Hematopoietic multipotent progenitor cell (in vitro differentiated cells): ENCODE measurements around the gene COL27A1. TPM values are rescaled to one million over a fixed set of nuclear protein-coding genes. Genes with fewer than 3 reads are reported as not detected.

Experiments
- DNase-seq, 3 donors: peaks; one replicate each; pipeline ENCODE4 v3.0.0-alpha.2; 2011 to 2015; ENCODE audit warnings: low read depth in 2 of 3, low spot score in 2 of 3
- total RNA-seq: library from RNA; depleted of rRNA; stranded (reverse); fragments of >200 nt; gene quantifications from one replicate; pipeline ENCODE4 v1.2.3, GENCODE V29; 2012

COL27A1 gene
- total RNA-seq, 1 donor = 0.27 TPM

- no peak for DNase-seq
Observed at GRCh38 chr9:114166103-114166470, 10.8 kb downstream of the COL27A1 start.

DNA sequence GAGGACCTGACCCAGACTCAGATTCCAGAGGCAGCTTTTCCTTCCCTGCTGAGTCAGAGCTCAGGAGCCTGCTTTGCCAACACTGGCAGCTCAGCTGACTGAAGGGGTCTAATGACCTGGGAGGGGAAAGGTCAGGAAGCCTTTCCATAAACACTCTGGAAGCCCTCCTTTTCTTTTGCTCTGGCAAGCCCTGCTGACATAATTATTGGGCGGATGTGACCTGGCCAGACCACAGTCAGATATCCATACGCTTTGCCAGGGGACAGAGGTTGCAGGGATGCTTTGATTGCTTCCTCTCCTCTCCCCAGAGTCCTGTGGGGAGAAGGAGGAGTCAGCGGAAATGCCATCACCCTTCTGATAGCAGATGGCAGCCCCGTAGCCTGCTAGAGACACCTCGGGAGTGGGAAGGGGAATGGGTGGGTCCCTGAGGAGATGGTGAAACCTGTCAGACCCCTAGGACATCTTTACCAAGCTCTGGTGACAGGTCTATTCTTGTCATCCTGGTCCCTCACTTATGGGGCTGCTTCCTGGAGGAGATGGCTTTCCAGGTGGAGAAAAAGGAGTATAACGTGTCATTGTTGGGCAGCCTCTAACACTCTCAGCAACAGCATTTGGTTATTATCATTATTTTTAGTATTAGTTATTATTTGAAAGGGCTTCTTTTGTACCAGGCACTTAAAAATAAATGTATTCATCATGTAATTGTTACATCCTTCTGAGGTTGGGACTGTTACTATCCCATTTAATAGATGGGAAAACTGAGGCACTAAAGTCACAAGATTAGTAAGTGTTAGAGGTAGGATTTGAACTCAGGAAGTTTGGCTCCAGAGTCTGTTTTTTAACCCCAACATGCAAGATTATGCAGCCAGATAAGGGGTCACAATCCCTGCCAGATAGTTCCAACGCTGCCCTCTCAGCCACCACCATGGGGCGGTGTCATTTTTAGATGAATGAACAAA, 11.6 kb downstream of the COL27A1 start:
- DNase-seq = no peak

DNA sequence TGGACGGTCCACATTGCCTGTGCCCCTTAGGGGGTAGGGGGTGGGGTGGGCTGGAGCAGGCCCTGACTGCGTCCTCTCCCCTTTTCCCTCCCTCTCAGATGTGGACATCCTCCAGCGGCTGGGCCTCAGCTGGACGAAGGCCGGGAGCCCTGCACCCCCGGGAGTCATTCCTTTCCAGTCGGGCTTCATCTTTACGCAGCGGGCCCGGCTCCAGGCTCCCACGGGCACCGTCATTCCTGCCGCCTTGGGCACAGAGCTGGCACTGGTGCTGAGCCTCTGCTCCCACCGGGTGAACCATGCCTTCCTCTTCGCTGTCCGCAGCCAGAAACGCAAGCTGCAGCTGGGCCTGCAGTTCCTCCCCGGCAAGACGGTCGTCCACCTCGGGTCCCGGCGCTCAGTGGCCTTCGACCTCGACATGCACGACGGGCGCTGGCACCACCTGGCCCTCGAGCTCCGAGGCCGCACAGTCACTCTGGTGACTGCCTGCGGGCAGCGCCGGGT, 12.3 kb downstream of the COL27A1 start:
- no peak for DNase-seq

GRCh38 chr9:114168281-114169028, 13.1 kb downstream of the COL27A1 start:
- DNase-seq = no peak

DNA sequence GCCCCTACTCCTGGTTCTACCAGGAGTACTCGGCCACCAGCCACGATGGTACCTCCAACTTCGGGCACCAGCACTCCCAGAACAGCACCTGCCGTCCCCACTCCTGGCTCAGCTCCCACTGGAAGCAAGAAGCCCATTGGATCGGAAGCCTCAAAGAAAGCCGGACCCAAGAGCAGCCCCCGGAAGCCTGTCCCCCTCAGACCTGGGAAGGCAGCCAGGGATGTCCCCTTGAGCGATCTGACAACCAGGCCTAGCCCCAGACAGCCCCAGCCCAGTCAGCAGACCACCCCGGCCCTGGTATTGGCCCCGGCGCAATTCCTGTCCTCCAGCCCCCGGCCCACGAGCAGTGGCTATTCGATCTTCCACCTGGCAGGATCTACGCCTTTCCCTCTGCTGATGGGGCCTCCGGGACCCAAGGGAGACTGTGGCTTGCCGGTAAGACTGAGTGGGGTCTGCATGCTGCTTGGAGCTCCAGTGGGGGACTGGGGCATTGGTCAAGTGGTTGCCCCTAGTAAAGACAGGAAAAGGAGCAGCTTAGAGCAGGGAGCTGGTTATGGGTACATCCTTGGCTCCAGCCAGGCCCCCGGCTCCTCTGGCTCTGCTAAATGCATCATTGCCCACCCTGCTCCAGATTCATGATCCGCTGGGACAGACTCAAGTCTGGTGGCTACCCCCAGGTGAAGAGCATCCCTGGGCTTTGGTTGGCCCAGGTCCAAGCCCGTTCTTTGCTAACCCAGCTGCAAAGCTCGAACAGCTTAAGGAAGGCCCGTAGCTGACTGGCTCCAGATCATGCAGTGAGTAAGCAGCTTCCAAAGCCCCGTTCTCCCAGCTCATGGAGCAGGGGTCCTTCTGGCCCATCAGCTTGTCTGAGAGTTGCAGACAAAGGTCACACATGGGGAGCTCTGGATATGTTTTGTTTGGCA, 14.0 kb downstream of the COL27A1 start:
- DNase-seq = no peak

- DNase-seq = no peak
Observed at GRCh38 chr9:114169952-114170770, 14.8 kb downstream of the COL27A1 start.

GRCh38 chr9:114170771-114171461, 15.6 kb downstream of the COL27A1 start:
- DNase-seq = no peak

DNA sequence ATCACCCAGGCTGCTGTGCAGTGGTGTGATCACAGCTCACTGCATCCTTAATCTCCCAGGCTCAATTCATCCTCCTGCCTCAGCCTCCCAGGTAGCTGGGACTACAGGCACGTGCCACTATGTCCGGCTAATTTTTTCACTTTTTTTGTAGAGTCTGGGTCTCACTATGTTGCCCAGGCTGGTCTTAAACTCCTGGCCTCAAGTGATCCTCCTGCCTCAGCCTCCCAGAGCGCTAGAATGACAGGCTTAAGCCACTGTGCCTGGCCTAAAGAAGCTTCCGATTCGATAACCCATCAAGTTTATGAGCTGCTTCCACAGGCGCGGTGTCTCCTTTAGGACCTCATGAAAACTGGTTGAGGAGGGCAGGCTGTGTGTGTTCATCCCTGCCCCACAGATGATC, 16.2 kb downstream of the COL27A1 start:
- DNase-seq = no peak

DNA sequence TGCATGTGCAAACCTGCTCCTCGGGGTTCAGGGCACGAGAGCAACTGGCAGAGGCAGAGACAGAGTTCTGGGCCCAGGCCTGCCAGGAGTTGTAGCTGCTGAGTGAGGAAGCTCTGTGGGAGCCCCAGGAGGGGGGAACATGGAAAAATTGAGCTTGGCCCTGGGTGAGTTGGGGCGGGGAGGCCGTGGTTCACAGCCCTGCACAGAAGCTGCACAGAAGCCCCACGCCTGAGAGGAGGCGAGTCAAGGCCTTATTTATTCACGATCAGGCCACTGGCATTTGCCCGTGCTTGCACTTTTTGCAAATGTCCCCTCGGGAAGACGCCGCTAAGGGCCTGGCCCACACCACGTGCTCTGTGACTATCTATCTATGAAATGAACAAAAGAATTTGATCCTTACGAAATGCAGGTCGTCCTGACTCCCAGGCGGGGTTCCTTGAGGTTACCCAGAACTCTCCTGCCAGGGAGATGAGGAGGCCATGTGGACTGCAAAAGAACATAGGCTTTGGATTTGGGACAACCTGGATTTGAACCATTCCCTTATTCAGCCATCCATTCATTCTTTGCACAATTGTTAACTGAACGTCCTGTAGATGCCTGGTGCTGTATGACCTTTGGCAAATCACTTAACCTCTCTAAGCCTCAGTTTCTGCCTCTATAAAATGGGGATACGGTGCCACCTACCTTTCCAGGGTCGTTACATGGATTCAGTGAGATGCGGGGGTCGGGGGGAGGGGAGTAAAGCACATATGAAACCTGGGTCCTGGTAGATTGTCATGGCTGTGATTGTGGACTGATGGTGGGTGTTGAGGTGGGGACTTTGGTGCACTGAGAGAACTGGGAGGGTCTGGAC, 17.9 kb downstream of the COL27A1 start:
- DNase-seq = no peak

DNA sequence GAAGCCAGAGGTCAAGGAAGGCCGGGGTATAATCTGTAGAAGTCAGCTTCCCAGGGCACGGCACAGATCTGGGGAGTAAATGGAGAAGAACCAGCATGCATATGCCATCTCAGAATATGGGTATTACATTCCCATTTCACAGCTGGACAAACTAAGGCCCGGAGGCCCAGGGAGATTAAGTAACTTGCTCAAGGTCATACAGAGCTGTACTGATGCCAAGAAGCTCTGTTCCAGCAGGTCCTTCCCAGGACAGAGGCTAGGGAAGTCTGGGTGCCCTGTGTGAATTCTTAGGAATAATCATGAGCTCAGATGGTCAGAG, 19.2 kb downstream of the COL27A1 start:
- DNase-seq = no peak

DNA sequence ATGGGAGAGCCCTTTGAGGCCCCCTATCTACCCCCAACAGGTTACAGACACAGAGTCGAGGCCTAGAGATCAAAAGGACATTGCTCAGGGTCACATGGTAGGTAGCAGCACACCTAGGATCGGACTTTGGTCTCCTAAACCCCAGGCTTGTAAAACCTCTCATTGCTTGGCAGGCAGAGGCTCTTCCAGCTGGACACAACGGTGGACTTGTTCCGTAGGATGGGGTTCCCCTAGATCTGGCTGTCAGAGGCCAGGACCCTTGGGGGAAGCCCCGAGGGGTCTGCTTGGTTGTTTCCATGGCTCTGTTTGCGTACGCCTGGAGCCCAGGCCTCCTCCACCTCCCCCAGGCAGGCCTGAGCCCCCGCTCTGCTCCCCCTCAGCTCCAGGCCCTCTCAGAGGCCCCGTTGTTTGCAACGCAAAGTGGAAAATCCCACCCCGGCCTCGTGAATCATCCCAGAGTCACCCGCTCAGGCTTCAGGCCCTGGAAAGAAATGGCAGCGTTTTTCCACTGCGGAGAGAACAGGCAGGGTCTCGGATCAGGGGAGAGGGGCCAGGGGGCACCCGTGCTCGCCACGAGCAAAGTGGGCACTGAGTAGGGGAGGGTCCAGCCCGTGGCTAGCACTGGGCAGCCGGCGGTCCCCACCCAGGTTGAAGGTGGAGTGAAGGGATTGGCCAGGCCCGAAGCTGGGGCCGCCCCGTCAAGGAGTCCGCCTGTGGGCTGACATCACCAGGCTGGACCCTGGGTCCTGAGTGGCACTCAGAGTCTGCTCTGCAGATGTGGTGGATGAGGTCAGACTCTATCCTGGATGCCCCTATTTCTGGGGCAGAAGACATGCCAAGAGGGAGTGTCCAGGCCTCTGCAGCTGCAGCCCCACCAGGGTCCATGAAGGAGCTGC, 19.8 kb downstream of the COL27A1 start:
- DNase-seq = no peak

GRCh38 chr9:114176624-114177291, 21.4 kb downstream of the COL27A1 start:
- DNase-seq = no peak

DNA sequence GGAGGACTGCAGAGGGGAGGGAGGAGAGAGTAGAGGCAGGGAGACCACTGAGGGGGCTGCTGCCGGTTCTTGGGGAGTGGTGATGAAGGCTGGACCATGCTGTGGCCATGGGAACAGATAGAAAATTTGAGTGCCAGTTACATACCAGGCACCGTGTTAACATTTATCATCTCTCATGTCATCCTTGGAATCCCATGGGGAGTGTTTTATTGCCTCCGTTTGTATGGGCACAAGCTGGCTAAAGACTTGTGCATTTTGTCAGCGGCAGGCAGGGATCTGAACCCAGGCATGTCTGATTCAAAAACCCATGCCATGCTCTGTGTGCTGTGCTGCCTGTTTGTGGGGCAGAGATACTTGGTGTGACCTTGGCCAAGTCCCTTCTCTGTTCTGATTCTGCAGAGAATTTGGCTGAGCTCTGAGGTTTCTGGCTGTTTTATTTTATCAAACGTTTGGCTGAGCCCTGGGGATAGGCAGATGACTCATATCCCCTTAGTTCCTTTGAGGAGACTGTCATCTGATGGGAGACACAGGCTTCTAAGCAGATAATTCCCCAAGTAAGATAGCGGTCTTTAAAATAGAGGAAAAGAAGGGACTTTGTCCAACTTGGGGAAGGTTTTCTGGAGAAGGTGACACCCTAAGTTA, 22.2 kb downstream of the COL27A1 start:
- DNase-seq = no peak

DNA sequence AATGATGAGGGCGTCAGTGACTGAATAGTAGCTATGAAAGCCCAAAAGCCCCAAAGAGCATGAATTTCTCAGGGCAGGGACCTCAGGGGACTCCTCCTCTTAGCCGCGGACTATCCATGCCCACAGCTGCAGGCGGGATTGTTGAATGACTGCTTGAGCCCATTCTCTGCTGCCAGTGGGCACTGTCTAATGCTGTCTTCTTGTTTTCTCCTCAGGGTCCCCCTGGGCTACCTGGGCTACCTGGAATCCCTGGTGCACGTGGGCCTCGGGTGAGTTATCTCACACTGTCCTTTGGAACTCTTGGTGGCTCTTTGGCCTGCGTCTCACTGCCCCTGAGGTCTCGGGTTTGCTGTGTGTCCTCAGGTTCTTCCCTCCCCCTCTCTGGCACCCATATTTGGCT, 22.7 kb downstream of the COL27A1 start:
- no peak for DNase-seq

- DNase-seq = no peak
Observed at GRCh38 chr9:114178756-114179450, 23.6 kb downstream of the COL27A1 start.

DNA sequence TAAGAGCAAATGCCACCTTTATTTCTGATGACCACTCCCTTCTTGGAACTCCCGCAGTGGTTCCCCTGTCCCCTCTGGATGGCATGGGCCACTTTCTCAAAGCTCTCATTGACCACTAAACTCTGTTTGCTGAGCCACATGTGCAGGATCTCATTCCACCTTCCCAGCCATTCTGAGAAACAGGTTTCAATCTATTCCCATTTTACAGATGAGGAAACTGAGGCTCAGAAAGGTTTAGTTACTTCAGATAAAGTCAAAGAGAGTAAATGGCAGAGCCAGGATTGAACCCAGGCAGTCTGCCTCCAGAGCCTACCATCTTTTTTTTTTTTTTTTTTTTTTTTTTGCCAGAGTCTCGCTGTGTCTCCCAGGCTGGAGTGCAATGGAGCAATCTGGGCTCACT, 24.2 kb downstream of the COL27A1 start:
- DNase-seq = no peak
